Panc1 (cell line): ENCODE results near the gene SDK1.

Experiments
- CTCF ChIP-seq: fragments of 450-650 bp; IDR thresholded peaks from 2 replicates; pipeline ENCODE4 v1.5.1; 2017; ENCODE audit warnings: mild to moderate bottlenecking
- POLR2AphosphoS5 ChIP-seq: IDR thresholded peaks from 2 replicates; pipeline ENCODE4 v1.6.1; 2012; ENCODE audit warnings: mild to moderate bottlenecking, low read depth, low read length, moderate library complexity
- TF ChIP-seq, protein P1 (sequence below), 2 experiments: IDR thresholded peaks; 2 replicates each; pipeline ENCODE4 v1.6.1; 2011 to 2012; ENCODE audit warnings: low read depth in 2 of 2, control low read depth in 1 of 2, low read length in 1 of 2, mild to moderate bottlenecking in 1 of 2, moderate library complexity in 1 of 2; ENCODE audit not compliant: insufficient read depth in 1 of 2

DNA sequence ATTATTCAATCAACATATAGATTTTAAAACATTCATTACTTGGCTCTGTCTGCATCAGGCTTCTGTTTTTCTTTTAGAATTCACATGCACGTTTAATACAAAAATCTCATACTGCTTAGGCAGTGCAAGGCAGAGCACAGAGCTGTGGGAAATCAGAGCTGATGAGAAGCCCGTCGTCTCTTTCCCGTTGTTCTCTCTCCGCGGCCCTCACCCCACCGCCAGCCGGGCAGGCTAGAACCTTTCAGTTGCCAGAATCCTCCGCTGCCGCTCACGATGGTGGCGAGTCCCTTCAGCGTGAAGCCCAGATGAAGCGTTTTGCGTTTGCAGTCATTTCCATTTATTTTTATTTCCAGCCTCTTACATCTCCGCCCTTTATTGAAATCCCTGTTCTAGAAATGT, 648.2 kb downstream of the SDK1 start:
- TF ChIP-seq CTCF: no peak
- no peak for TF ChIP-seq POLR2AphosphoS5
- TF ChIP-seq, protein P1, sequence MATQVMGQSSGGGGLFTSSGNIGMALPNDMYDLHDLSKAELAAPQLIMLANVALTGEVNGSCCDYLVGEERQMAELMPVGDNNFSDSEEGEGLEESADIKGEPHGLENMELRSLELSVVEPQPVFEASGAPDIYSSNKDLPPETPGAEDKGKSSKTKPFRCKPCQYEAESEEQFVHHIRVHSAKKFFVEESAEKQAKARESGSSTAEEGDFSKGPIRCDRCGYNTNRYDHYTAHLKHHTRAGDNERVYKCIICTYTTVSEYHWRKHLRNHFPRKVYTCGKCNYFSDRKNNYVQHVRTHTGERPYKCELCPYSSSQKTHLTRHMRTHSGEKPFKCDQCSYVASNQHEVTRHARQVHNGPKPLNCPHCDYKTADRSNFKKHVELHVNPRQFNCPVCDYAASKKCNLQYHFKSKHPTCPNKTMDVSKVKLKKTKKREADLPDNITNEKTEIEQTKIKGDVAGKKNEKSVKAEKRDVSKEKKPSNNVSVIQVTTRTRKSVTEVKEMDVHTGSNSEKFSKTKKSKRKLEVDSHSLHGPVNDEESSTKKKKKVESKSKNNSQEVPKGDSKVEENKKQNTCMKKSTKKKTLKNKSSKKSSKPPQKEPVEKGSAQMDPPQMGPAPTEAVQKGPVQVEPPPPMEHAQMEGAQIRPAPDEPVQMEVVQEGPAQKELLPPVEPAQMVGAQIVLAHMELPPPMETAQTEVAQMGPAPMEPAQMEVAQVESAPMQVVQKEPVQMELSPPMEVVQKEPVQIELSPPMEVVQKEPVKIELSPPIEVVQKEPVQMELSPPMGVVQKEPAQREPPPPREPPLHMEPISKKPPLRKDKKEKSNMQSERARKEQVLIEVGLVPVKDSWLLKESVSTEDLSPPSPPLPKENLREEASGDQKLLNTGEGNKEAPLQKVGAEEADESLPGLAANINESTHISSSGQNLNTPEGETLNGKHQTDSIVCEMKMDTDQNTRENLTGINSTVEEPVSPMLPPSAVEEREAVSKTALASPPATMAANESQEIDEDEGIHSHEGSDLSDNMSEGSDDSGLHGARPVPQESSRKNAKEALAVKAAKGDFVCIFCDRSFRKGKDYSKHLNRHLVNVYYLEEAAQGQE (IDR thresholded peaks at IDR 0.05; ENCODE audit: insufficient read depth in 1 of 2, low read depth in 2 of 2, low read length in 1 of 2): no peak
